HG03378 (cell line): ENCODE measurements around the gene SLC16A13.

Experiments
- ATAC-seq: cut with Tn5 transposase; IDR thresholded peaks from one replicate; pipeline ENCODE4 v1.9.1; 2021; ENCODE audit warnings: mild to moderate bottlenecking, moderate library complexity; ENCODE audit not compliant: unreplicated experiment

Gene SLC16A13

GRCh38 chr17:7011415-7011814 is 24.4 kb upstream of the SLC16A13 start:
- ATAC-seq = no peak

GRCh38 chr17:7011942-7012254 is 23.9 kb upstream of the SLC16A13 start:
- no peak for ATAC-seq

- peak; percentile 59 for ATAC-seq
These were observed 21.4 kb upstream of the SLC16A13 start for GRCh38 chr17:7014261-7014994.

DNA sequence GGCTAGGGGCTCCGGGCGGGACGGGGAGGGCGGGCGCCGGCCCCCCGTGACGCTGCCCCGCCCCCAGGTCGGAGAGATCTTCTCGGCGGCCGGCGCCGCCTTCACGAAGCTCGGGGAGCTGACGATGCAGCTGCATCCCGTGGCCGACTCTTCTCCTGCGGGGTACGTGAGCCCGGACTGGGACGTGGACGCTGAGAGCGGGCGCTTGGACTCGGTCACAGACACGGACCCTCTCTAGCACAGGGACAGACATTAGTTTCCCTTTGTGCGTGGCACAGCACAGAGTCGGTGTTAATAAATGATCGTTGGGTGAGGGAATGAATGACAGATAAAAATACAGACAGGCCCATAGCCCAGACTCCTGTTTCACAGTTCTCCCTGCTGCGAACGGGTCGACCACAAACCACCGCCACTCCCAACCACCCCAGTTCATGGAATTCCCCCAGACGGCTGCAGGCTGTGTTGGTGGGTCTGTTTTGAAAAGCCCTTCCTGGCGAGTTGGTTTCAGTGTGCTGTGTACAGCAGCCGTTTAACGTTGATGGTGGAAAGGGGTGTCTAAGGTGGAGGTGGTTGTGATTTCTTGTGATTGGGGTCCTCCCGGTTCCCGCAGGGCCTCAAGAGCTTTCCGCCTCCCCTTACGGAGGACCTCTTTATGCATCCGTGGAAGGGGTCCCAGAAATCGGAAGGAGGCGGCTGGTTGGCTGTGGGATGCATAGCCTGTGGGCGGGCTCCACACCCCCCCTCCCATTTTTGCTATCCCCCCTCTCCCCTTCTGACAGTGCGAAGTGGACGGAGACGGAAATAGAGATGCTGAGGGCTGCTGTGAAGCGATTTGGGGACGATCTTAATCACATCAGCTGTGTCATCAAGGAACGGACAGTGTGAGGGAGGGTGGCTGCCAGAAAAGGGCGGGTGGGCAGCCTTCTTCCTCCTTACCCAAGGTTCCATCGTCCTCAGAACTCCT is 20.5 kb upstream of the SLC16A13 start:
- ATAC-seq = peak; percentile 20

DNA sequence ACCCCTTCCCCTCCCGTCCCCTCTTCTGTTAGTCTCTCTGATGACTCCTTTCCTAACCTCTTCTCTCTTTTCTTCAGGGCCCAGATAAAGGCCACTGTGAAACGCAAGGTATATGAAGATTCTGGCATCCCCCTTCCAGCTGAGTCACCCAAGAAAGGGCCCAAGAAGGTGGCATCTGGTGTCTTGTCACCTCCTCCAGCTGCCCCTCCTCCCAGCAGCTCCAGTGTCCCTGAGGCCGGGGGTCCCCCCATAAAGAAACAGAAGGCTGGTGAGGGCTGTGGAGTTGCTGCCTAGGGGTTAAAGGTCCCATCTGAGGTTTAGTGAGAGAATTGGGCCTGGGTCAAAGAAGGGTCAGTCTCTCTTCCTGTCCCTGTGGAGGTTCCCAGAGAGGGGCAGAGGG is 19.4 kb upstream of the SLC16A13 start:
- no peak for ATAC-seq

DNA sequence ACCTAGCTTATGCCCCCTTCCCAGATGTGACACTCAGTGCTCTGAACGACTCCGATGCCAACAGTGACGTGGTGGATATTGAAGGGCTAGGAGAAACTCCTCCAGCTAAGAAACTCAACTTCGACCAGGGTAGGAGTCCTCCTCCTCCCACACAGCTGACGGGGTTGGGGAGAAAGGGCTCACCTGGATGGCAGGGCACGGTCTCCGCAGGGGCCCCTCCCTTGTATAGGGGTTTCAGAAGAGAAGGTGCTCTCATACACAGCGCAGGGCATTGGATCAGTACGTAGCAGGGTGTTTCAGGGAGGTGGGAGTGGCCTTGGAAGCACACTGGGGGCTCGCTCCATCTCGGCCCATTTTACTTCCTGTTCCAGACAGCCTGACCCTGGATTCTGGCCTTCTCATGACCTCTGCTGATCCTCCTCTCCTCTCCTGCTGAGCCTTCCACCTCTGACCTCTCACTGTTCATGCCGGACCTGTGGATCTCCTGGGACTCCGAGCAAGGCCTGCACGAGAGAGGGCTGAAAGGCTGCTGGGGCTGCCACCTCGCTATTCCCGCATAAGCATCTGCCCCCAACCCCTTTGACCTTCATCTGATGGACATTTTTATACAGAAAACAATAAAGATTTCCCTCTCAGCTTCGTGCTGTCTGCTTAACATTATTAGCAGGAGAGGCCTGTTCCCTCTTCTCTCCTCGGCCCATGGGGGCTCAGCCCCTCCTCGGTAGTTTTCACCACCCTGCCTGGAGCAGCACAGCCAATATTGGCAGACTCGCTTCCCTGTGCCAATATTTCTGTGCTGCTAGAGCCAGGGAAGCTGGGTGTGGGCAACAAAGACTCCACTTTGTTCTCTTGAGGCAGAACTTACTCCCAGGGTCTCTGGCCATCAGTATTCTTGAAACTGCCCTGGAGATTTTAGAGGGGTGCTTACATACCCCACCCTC is 18.7 kb upstream of the SLC16A13 start:
- ATAC-seq = no peak

DNA sequence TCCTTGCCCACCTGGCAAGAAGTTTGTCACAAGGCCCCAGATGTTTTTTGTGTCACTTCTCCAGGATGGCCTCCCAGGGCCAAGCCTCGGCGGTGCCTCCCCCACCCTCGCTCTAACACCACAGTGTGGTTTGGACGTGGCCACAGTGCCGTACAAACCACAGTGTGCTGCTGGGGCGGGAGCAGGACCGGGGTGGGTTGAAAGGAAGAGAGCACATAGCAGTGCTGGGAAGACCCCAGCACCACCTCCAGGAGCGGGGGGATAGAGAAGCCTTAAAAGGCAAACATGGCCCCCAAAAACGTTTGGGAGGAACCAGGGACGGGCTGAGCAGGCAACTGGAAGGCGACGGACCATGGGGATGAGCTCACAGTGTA is 18.0 kb upstream of the SLC16A13 start:
- ATAC-seq = no peak

GRCh38 chr17:7018331-7018964 is 17.4 kb upstream of the SLC16A13 start:
- ATAC-seq = no peak

DNA sequence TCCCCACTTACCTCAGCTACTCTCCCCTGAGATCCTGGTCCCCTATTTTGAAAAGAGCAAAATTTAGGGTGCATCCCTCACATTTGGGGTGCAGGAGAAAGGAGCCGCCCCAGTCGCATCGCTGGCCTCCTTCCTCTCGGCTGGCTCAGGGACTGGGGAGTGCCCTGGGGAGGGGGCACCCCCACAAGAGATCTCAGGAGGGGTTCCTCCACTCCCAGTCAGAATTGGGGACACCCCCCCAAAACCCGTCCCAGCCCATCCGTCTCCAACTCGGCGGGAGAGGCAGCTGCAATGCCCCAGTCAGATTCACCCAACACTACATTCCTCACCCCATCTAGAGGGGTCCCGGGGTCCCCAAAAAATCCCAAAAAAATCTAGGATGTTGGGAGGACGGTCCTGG is 16.4 kb upstream of the SLC16A13 start:
- no peak for ATAC-seq

- no peak for ATAC-seq
These were observed 15.8 kb upstream of the SLC16A13 start for GRCh38 chr17:7019839-7020519.

DNA sequence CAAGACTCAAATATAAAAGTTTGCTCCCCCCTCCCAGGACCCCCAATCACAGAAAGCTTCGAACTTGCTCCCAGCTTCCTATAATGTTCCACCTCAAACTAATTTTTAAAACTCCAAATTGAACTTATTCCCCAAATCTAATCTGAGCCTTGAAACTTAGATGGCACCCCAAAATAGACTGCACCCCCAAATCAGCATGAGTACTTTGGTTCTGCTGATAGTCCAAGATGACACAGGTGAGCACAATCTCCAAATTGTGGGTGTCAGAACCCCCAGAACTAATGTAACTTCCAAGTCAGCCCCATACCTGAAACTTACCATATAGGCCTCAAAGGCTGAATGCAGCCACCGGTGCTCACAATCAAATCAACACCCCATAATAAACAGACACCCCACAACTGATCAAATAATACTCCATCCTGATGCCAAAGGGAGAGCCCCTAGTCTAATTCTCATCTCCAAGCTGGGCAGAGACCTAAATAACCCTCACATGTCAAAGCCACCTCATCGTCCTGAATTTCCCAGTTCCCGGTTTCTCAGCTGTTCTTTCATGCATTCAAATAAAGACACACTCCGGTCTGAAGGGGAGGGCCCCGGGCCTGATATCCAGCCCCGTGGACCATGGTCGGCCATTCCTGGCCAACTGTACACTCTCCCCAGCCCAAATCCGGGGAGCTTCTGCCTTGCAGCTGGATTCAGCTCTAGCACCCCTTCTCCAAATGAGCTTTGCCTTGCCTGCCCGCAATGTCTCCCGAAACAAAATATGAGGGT is 14.7 kb upstream of the SLC16A13 start:
- no peak for ATAC-seq

DNA sequence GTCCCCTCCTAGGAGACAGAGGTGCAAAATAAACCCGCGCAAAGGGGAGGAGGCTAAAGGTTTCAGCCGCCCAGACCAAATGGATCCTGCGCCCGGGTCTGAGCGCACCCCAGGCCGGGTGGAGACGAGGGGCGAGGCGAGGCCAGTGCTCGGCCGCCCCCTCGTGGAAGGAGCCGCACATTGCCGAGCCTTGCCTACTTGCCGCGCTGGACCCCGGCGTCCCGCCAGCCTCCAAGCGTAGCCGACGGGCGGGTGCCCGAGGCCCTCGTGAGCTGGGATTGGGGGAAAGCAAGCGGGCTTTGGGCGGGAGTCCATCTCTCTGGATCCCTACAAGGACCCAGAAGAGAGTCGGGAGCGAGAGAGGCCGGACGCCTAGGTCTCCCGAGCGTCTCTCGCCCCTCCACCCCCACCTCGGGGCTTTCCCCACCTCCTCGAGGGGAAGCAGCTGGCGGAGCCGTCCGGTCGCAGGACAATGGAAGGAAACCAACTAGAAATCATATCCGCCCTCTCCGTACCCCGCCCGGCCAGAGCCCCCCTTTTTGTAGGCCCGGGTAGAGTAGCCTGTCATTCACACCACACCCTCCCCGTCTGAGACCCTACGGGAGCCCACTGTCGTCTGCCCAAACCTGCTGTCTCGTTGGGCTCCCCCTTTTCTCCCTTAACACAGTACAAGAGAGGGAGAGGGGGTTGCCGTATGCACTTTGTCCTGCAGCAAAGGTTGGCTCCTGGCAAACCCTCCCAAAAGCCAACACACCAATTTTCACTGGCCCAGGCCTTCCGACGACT is 13.6 kb upstream of the SLC16A13 start:
- peak; percentile 51 for ATAC-seq

DNA sequence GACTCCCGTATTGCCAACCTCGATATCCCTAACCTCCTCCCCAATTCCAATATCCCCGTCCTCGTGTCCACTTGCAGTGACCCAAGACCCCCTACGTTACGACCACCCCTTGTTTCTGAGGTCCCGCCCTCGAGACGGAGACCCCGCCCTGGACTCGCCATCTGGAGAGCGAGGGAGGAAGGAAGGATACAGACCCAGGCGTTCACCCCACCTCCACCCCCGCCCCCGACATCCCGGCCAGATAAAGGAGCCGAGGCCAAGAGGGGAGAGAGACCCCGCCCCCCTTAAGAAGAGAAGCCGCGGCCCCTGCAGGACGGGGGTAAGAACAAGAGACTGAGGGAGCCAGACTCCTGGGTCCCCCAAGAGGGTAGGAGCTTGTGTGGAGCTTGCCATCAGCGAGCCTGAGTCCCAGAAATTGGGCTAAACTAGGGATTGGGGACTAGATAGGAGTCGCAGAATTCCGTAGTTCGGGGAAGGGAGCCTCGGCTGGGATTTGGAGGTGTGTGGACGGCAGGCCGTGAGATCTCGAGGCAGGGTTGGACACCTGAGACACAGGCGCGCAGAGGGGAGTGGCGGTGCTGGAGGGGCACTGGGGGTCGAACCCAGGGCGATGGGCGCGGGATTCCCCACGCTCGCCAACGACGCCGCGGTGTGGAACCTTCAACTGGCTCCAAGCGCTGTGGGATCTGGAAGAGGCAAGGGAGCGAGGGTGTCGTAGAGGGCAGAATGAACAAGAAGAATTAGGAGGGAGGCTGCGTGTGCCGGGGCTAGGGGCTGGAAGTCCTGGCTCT is 12.8 kb upstream of the SLC16A13 start, which contains the start of gene BCL6B:
Gene BCL6B (plus strand): TSS at position 270 of the 791 bp plus-strand sequence. CDS start 622 bp downstream, outside the sequence.
- ATAC-seq = no peak

DNA sequence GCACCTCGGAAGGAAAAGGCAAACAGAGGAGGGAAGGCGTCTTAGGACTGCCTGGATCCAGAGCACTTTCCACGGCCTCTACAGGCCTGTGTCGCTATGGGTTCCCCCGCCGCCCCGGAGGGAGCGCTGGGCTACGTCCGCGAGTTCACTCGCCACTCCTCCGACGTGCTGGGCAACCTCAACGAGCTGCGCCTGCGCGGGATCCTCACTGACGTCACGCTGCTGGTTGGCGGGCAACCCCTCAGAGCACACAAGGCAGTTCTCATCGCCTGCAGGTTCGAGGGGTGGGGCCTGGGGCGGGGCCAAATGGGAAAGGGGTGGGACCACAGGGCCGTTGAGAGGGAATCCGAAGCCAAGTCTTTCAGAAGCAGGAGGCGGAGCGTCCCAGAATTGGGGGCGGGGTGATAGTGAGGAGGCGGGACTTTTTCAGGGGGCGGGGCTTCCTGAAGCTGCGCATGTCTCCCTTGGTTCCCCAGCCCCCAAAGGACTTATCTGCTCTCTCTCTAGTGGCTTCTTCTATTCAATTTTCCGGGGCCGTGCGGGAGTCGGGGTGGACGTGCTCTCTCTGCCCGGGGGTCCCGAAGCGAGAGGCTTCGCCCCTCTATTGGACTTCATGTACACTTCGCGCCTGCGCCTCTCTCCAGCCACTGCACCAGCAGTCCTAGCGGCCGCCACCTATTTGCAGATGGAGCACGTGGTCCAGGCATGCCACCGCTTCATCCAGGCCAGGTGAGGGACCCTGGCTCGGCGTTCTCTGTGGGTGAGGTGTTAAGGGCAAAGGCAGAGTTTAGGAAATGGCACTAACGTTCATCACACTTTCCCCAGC is 12.0 kb upstream of the SLC16A13 start:
- ATAC-seq = no peak

DNA sequence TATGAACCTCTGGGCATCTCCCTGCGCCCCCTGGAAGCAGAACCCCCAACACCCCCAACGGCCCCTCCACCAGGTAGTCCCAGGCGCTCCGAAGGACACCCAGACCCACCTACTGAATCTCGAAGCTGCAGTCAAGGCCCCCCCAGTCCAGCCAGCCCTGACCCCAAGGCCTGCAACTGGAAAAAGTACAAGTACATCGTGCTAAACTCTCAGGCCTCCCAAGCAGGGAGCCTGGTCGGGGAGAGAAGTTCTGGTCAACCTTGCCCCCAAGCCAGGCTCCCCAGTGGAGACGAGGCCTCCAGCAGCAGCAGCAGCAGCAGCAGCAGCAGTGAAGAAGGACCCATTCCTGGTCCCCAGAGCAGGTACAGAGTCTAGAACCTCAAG is 11.4 kb upstream of the SLC16A13 start:
- no peak for ATAC-seq

GRCh38 chr17:7025245-7025644 is 10.6 kb upstream of the SLC16A13 start:
- ATAC-seq = no peak
